ENCODE results near the gene AGFG2. TPM values are rescaled to one million over a fixed set of nuclear protein-coding genes. Genes with fewer than 3 reads are reported as not detected.

Gene AGFG2
- total RNA-seq, 1 experiment from 2014 or later: 11.2 TPM

DNA sequence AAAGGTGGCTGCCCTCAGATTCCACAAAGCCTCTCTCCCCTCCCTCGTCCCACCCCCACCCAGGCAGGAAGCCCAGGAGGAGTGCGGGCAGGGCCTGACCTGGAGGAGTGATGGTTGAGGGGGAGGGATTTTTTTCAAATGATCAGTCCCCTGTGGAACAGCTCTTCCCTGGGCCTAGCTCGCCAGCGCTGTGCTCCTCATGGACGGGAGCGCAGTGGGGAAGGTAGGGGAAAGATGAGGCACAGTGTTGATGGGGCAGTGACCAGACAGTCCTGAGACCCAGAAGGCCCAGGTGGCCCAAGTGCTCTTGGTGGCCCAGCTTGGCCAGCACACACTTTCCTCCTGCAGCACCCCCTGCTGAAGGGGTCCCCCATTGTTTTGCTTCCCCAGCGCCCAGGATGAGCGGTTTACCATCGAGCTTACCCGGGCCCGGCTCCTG is 26.1 kb downstream of the AGFG2 start:
- Histone ChIP-seq H3T11ph (ENCODE audit: low read length) (no peak overlapping the region), H2AFZ (ENCODE audit: low read length) (no peak overlapping the region), H3K14ac (ENCODE audit: insufficient read depth, low read length) (no peak overlapping the region), H3K4me1 (ENCODE audit: insufficient read depth, low read length) (peaks cover 4% of the 10 kb centered on the region; the same call in 1 of the 2 replicates), H2BK12ac (ENCODE audit: insufficient read length, low read depth, low read length) (no peak overlapping the region), H3K27me3 (ENCODE audit: insufficient read depth, low read length) (no peaks in the 10 kb centered on the region), H3K4ac (ENCODE audit: low read depth, low read length) (no peak overlapping the region), H3K27ac (ENCODE audit: insufficient read length, low read depth, low read length) (no peak overlapping the region), H4K20me1 (ENCODE audit: control insufficient read depth, insufficient read depth, insufficient read length) (no peaks in the 10 kb centered on the region), H2BK5ac (ENCODE audit: insufficient read length, low read length) (no peak overlapping the region), H3K79me2 (ENCODE audit: insufficient read depth, low read length) (no peaks in the 10 kb centered on the region), H3K18ac (ENCODE audit: insufficient read length, low read depth, low read length) (no peak overlapping the region), H3K4me2 (ENCODE audit: insufficient read depth, insufficient read length, low read length) (no peak overlapping the region), H2BK120ac (ENCODE audit: low read depth, low read length, poor library complexity, severe bottlenecking) (no peak overlapping the region), H4K91ac (ENCODE audit: insufficient read length, low read depth, low read length) (no peak overlapping the region), H2BK20ac (ENCODE audit: low read depth, low read length, poor library complexity, severe bottlenecking) (no peak overlapping the region), H4K5ac (ENCODE audit: insufficient read length, low read depth, low read length) (no peak overlapping the region), H3K23ac (ENCODE audit: insufficient read length, low read depth, low read length) (no peak overlapping the region), H3K79me1 (ENCODE audit: insufficient read depth, low read depth, low read length, poor library complexity, severe bottlenecking) (no peaks in the 10 kb centered on the region), H3K9me3 (ENCODE audit: control insufficient read depth, low read depth, low read length) (no peaks in the 10 kb centered on the region), H3K23me2 (ENCODE audit: insufficient read length, low read depth, low read length, poor library complexity, severe bottlenecking) (peaks cover 7% of the 10 kb centered on the region), H3K56ac (ENCODE audit: insufficient read length, low read depth, low read length) (no peak overlapping the region), H4K8ac (replicated peaks; ENCODE audit: insufficient read length, low read depth, low read length) (no peak overlapping the region), H3K9ac (ENCODE audit: extremely low read depth, insufficient read length, low read length) (no peak overlapping the region), H2AK5ac (ENCODE audit: insufficient read length, low read length) (no peak overlapping the region), H2BK15ac (ENCODE audit: low read depth, low read length) (no peak overlapping the region)
- H3K4me1 Mint-ChIP-seq: peaks cover 18 to 24% of the 10 kb centered on the region in 2 experiments
- peaks cover 2 to 5% (median 4%) of the 10 kb centered on the region in 3 experiments; a peak in 3 of 7 replicates for H3K36me3 Mint-ChIP-seq (ENCODE audit: insufficient read depth in 1 of 3, low read depth in 3 of 3)
- no peak overlapping the region for H3K4me3 Mint-ChIP-seq
- H3K9me3 Mint-ChIP-seq: peaks cover 0 to 2% of the 10 kb centered on the region in 2 experiments; a peak in 1 of 5 replicates
- TF ChIP-seq, protein P1, sequence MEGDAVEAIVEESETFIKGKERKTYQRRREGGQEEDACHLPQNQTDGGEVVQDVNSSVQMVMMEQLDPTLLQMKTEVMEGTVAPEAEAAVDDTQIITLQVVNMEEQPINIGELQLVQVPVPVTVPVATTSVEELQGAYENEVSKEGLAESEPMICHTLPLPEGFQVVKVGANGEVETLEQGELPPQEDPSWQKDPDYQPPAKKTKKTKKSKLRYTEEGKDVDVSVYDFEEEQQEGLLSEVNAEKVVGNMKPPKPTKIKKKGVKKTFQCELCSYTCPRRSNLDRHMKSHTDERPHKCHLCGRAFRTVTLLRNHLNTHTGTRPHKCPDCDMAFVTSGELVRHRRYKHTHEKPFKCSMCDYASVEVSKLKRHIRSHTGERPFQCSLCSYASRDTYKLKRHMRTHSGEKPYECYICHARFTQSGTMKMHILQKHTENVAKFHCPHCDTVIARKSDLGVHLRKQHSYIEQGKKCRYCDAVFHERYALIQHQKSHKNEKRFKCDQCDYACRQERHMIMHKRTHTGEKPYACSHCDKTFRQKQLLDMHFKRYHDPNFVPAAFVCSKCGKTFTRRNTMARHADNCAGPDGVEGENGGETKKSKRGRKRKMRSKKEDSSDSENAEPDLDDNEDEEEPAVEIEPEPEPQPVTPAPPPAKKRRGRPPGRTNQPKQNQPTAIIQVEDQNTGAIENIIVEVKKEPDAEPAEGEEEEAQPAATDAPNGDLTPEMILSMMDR (conservative IDR thresholded peaks at IDR 0.05): no peak
- no CpG with 5 or more reads among the region's 11 CpGs for WGBS (ENCODE audit: extremely low coverage, insufficient read length, low lambda C conversion rate)
- DNase-seq: no peak
- H3K27me3 Mint-ChIP-seq (ENCODE audit: low read depth): no peaks in the 10 kb centered on the region
- H3K27ac Mint-ChIP-seq: no peak overlapping the region
